Stimulated activated CD4-positive, alpha-beta T cell treated with anti-CD3 and anti-CD28 coated beads, Interleukin-1b, Interleukin-23, amount 100 ng/mL, for 24 hours (primary cell): ENCODE measurements around the gene NME7.
"Not testable (repeated sequence)": the region's sequence is repeated elsewhere in the genome, so short reads cannot be mapped to it uniquely, and the experiment has no call there.

Experiments
- DNase-seq, 4 experiments: peaks; one replicate each; pipeline ENCODE4 v3.0.0-alpha.2; 2020; ENCODE audit warnings: low read depth in 4 of 4, low spot score in 1 of 4

NME7 gene

DNA sequence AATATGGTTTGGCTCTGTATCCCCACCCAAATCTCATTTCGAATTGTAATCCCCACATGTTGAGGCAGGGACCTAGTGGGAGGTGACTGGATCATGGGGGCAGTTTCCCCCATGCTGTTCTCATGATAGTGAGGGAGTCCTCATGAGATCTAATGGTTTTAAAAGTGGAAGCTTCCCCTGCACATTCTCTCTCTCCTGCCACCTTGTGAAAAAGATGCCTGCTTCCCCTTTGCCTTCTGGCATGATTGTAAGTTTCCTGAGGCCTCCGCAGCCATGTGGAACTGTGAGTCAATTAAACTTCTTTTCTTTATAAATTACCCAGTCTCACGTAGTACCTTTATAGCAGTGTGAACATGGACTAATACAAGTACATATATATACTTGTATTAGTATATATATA is 25.5 kb downstream of the NME7 start:
- not testable (repeated sequence) for DNase-seq

DNA sequence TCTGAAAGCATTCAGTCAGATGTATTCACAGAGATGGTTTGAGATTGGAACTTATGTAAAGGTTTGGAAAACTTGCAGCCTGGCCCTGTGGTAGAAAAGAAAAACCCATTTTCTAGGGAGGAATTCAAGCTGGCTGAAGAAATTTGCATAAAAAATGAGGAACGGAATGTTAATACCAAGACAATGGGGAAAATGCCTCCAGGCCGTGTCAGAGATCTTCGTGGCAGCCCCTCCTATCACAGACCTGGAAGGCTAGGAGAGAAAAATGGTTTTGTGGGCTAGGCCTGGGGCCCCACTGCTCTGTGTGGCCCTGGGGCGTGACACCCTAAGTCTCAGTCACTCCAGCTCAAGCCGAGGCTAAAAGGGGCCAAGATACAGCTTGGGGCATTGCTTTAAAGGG is 26.7 kb downstream of the NME7 start:
- DNase-seq = no peak

GRCh38 chr1:169339773-169340172 is 27.8 kb downstream of the NME7 start:
- no peak for DNase-seq

DNA sequence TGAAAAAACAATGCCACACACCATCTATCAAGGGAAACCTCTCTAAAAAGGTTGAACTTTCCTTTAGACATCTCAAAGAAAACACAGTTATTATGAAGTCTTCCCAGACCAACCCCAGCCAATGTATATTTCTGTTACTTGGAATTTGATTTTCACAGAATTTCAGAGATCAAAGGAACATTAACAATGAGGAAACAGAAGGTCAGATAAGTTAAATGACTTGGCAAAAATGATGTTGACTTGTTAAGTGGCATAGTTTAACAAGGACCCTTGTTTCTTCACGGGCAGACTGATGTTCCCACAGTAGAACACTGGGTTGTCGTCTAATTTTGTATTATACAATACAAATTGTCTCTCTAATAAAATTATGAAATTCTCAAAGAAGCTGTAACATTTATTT is 29.0 kb downstream of the NME7 start:
- no peak for DNase-seq

GRCh38 chr1:169336947-169337715 is 30.5 kb downstream of the NME7 start:
- DNase-seq = not testable (repeated sequence)

DNA sequence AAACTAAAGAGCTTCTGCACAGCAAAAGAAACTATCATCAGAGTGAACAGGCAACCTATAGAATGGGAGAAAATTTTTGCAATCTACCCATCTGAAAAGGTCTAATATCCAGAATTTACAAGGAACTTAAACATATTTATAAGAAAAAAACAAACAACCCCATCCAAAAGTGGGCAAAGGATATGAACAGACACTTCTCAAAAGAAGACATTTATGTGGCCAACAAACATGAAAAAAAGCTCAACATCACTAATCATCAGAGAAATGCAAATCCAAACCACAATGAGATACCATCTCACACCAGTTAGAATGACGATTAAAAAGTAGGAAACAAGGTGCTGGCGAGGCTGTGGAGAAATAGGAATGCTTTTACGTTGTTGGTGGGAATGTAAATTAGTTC is 32.9 kb downstream of the NME7 start:
- DNase-seq = not testable (repeated sequence)

GRCh38 chr1:169330927-169331326 is 36.7 kb downstream of the NME7 start:
- DNase-seq = no peak

GRCh38 chr1:169329383-169329782 is 38.2 kb downstream of the NME7 start:
- DNase-seq = no peak

GRCh38 chr1:169327875-169328274 is 39.7 kb downstream of the NME7 start:
- DNase-seq = no peak

DNA sequence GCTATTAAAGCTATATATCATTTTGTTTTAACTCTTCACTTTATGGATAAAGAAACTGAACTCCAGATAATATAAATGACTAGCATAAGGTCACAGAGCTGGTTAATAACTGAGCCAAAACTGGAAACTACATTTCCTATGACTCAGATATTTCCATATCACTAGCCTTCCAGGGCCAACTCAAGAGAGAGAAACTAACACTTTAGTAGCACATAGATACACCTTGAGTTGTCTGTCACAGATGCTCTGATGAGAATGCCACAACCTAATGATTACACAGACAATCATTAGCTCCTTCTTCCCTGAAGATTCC is 40.7 kb downstream of the NME7 start:
- DNase-seq = no peak

GRCh38 chr1:169326261-169326955 is 41.2 kb downstream of the NME7 start:
- DNase-seq = no peak

- DNase-seq = no peak
These were observed 42.5 kb downstream of the NME7 start for GRCh38 chr1:169325117-169325516.

DNA sequence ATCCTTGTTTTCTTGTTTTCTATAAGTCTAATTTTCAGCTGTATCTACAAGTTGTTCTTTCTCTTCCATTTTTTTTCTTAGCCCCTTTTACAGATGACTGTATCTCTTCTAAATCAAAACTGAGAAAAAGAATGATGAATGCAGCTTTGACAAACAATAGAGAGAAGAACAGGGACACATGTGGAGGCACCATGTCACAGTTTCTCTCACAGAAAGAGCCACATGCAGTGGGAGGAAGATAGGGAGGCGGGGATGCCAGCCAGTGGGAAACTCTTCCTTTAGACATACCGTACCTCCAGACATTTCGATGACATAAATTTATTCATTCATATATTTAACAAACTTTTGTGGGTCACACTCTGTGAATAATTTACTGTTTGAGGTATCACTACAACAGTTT is 45.5 kb downstream of the NME7 start:
- no peak for DNase-seq

DNA sequence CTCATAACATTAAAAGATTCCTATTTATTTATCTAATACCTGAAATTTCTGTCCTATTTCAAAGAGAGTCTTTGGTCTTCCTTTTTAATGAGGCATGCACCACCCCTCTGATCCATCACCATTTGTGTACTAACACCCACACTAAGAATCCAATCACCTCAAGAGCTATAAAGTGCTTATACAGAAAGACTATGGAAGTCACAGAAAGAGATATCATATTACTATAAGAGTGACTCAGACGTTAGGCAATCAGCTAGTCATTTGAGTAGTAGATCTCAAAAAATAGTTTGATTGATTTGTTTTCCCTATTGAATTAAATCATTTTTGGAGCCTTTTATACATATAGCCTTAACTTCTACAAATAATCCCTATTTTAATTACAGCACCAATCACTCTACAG is 46.1 kb downstream of the NME7 start:
- DNase-seq = no peak

DNA sequence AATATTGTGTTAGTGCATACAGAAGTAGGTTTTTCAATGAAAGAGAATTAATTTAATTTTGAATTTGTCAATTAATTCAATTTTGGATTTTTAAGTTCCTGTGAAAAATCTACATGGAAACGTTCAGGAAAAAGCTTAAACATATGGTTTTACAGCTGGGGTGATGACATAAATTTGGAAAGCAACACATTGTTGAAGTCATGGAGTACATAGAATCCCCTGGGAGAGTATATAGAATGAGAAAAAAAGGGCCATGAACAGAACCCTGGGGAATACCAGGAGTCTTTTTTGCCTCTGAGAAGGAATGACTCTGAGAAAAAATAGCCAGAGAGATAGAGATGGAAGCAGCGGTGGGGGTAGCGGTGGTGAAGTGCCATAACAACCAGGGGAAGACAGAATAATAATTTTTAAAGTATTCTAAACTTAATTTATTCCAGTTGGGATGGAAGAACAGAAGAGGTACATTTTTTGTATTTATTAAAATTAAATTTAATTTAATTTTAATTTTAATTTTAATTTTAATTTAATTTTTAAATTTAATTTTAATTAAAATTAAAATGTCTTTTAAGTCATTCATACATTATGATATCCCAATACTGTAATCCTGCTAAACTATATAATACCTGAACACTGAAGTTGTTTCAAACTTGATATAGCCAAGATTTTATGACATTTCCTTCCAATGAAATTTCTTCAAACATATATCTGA is 48.9 kb downstream of the NME7 start:
- DNase-seq = no peak

DNA sequence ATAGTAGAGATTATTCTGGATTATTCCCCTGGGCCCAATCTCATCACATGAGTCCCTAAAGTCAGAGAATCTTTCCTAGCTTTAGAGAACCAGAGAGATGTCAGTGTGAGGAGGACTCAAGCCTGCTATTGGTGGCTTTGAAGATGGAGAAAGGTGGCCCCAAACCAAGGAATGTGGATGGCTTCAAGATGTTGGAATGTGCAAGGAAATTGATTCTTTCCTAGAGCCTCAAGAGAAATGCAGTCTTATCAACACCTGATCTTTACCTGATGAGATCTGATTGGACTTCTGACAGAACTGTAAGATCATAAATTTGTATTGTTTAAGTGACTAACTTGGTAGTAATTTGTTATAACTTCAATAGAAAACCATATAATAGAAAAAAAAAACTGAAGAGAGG is 51.0 kb downstream of the NME7 start:
- no peak for DNase-seq

GRCh38 chr1:169312084-169312954 is 55.3 kb downstream of the NME7 start:
- peak in 1 of 4 experiments; percentile 1 for DNase-seq

DNA sequence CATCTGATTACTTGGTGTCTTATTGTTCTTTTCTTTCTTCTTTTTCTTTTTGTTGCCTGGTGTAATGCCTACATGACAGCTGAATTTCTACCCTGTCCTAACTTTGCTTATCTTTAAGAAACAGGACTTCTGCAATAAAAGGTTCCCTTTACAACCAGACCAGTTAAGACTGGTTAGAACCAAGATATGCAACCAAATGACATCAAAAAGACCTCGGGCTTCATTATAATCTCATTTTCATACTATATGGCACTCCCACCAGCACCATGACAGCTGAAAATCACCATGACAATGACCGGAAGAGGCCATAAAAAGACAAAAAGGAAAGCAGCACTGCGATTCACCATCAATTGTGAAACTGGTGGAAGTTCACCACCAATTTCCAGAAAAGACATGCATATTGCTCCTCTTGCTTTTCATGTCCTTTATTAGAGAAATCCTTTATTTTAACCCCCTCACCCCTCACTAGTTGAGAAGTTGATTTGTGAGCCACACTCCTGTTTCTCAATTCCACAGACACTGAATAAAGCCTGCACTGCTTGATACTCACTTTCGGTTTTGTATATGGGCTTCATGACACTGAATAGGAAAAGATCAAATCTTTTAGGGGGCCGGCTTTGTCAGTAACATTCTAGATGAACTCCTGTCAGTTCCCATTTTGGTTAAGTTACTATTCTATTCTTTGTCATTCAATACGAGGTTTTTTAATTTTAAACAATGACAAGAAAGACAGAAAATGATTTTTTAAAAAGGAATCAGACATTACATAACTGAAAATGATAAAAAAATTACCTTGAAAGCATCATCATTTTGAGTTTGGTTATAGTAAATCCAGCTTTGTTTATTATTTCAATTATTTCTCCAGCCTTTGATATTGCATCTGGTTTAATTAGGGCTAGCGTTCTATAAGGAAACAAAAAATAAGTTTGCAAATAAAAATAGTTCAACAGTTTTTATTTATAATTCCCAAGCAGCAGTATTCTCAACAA is 58.1 kb downstream of the NME7 start:
- no peak for DNase-seq

GRCh38 chr1:169308313-169309039 is 59.1 kb downstream of the NME7 start:
- DNase-seq = no peak
